ENCODE measurements around the gene MRPL4. TPM values are rescaled to one million over a fixed set of nuclear protein-coding genes. Genes with fewer than 3 reads are reported as not detected.

Gene MRPL4
- total and polyA plus RNA-seq, 2 experiments from 2014 or later, result 92.0 to 171 TPM

- H3K4me1 Mint-ChIP-seq, result no peaks in the 10 kb centered on the region; the same call in 1 of the 3 replicates
Observed at GRCh38 chr19:10309423-10309822, 57.4 kb downstream of the MRPL4 start, which contains the start of gene ZGLP1. TSS of gene ZGLP1 (minus strand) at chr19:10309815.

More at GRCh38 chr19:10309423-10309822, 57.4 kb downstream of the MRPL4 start, which contains the start of gene ZGLP1:
- H4K20me1 ChIP-seq (replicated peaks; ENCODE audit: insufficient read depth), result no peaks in the 10 kb centered on the region
- Mint-ChIP-seq H3K4me3 (no peak within 1 kb of the TSS; the same call in 2 of the 3 replicates), H3K9me3 (no peaks in the 10 kb centered on the region), H3K36me3 (ENCODE audit: low read depth) (peaks cover 7% of the 10 kb centered on the region), H3K27me3 (ENCODE audit: insufficient read depth, low read depth, poor library complexity) (peaks cover 17% of the 10 kb centered on the region), H3K27ac (no peak within 1 kb of the TSS)
- H3K27ac ChIP-seq (ENCODE audit: low read depth), result no peak within 1 kb of the TSS
- no peaks in the 10 kb centered on the region for H3K27me3 ChIP-seq (ENCODE audit: insufficient read depth)
- H2AFZ ChIP-seq, result no peak within 1 kb of the TSS
- no peak for DNase-seq (ENCODE audit: low spot score)
- no peaks in the 10 kb centered on the region for H3K9me2 ChIP-seq (ENCODE audit: insufficient read depth)
- H3K4me3 ChIP-seq, result no peak within 1 kb of the TSS
- no peak within 1 kb of the TSS for H3K4me2 ChIP-seq
- H3K36me3 ChIP-seq (ENCODE audit: insufficient read depth), result no peaks in the 10 kb centered on the region
- peaks cover under 1% of the 10 kb centered on the region; the same call in 1 of the 2 replicates for H3K79me2 ChIP-seq (replicated peaks; ENCODE audit: insufficient read depth)
- H3F3A ChIP-seq (replicated peaks; ENCODE audit: low read depth), result no peaks in the 10 kb centered on the region
- TF ChIP-seq EZH2phosphoT487 (IDR thresholded peaks at IDR 0.05; ENCODE audit: unreplicated experiment) (no peak), ZNF462 (CRISPR knock-in tag; IDR thresholded peaks at IDR 0.05) (no peak), CREB1 (CRISPR knock-in tag; IDR thresholded peaks at IDR 0.05; ENCODE audit: low read depth) (no peak), REST (IDR thresholded peaks at IDR 0.05; ENCODE audit: unreplicated experiment) (no peak), NANOG (IDR thresholded peaks at IDR 0.05; ENCODE audit: borderline replicate concordance) (no peak), CTCF (conservative IDR thresholded peaks at IDR 0.05; ENCODE audit: low read depth in 2 of 2) (no peak), EZH2 (IDR thresholded peaks at IDR 0.05; ENCODE audit: low read depth, unreplicated experiment) (no peak), ETS1 (IDR thresholded peaks at IDR 0.05) (no peak)
- H3K4me1 ChIP-seq (ENCODE audit: insufficient read depth), result no peaks in the 10 kb centered on the region
- no peak for ATAC-seq
